GM12875 (cell line): ENCODE measurements around the gene CUL7.
A peak's percentile ranks its signal among the peaks of the same experiment; 100 is the strongest.

ENCODE experiments used
- H3K4me3 ChIP-seq: one replicate; pipeline ENCODE4 v1.5.1; 2011; ENCODE audit warnings: low read depth, low read length, control low read depth
- CTCF ChIP-seq: IDR thresholded peaks from 2 replicates; pipeline ENCODE4 v1.5.1; 2011; ENCODE audit warnings: low read depth, mild to moderate bottlenecking, control low read depth, inconsistent platforms, low read length, moderate library complexity, borderline replicate concordance; ENCODE audit not compliant: insufficient read depth

Gene CUL7

DNA sequence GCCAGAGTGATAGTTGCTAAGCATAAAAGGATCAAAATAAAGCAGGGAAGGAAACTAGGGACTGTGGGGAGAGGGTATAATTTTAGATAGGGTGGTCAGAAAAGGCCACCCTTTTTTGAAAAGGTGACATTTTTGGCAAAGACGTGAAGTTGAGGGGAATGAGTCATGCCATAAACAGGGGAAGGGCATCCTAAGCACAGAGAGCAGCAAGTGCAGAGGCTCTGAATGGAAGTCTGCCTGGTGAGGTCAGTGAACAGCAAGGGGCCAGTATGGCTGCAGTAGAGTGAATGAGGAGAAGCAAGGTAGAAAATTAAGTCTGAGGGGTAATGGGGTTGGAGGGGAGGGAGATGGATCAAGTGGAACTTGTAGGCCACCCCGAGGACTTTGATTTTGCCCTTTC is 8.2 kb upstream of the CUL7 start:
- no peak for TF ChIP-seq CTCF
- no peak overlapping the region for H3K4me3 ChIP-seq

DNA sequence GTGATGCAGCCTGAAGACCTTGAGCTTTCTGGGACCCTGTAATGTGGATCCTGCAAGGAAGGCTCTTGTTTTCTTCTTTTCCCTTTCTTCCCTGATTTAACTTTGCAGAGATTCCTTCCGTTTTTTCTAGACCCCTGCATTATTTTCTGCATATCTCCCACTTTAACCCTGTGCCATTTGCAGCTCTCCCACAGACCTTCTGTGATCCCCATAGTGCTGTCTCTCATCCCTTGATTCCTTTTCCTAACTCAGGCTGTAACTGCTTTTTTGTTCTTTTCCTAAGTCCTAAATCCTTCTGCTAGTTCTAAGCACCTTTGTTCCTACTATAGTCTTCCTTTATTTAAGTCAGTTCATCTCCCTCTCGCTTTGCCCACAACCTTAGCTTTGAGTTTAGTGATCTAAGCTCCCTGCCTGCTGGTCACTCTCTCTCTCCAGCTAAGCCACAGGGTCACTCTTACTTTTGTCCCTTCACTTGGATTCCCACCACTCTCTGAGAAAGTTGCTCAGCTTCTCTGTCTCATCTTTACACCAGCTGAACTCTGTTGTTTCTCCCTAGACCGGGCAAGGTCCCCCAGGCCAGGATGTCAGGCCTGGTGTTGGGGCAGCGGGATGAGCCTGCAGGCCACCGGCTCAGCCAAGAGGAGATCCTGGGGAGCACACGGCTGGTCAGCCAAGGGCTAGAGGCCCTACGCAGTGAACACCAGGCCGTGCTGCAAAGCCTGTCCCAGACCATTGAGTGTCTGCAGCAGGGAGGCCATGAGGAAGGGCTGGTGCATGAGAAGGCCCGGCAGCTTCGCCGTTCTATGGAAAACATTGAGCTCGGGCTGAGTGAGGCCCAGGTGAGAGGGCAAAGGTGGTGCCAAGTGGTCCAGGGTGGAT is 7.3 kb upstream of the CUL7 start:
- no peak for TF ChIP-seq CTCF
- H3K4me3 ChIP-seq: no peak overlapping the region

DNA sequence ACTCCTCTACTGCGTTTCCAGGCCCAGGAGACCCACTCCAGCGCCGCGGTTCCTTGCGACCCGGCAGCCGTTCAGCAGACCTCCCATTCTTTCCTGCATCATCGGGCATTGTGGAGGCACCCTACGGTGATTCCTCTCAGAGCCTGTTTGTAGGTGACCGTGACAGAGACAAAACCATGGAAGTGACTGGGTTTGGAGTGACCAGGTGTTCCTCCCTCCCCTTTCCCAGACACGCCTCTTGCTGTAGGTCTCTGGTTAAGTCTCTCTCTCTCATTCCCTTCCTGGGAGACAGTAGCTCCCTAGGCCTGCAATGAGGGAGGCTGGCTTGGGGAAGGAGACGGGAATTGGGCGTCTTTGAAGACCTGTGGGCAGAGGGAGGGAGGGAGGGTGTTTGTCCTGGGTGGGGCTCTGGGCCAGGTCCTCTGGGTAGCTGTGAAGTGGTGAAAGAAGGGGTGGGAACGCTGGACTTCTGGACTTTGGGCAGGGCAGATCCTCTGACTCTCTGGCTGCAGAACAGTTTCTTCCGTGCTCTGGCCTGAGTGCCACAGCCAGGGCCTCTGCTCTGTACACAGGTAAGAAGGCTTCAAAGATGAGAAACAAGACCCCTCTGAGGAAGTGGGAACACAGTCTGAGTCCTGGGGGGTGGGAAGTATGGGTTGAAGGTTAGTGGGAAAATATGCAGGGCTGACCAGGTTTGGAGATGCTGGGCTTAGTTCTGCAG is 6.5 kb upstream of the CUL7 start:
- peak overlapping the region; percentile 70 for H3K4me3 ChIP-seq
- no peak for TF ChIP-seq CTCF

- no peak for TF ChIP-seq CTCF
These were observed 5.8 kb upstream of the CUL7 start, which contains the start of the genes KLC4 and MRPL2 for GRCh38 chr6:43059168-43060033. KLC4 (plus strand) TSS chr6:43059631; CDS start chr6:43061336, 1,705 bp downstream. MRPL2 (minus strand) TSS chr6:43059434; CDS start chr6:43059381, 53 bp downstream.

DNA sequence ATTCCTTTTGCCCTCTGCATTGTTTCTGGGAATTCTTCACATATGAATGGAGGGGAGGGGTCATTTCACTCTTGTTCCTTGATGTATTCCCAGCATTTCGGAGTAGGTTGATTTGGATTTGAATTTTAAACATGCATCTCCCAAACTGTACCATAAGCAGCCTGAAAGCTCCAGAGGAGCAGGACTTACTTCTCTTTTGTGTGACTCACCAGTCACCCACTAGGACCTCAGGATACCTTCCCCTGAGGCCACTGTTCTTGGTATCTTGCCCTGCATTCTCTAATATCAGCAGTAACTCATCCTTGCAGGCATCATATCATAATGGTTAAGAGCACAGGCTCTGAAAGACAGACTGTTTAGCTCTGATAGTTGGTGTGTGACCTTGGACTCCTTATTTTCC is 4.9 kb upstream of the CUL7 start:
- no peak for TF ChIP-seq CTCF
- H3K4me3 ChIP-seq: peak overlapping the region; percentile 73

More at GRCh38 chr6:43059168-43060033, 5.8 kb upstream of the CUL7 start, which contains the start of the genes KLC4 and MRPL2:
- peak within 1 kb of the TSS; percentile 73 for H3K4me3 ChIP-seq

DNA sequence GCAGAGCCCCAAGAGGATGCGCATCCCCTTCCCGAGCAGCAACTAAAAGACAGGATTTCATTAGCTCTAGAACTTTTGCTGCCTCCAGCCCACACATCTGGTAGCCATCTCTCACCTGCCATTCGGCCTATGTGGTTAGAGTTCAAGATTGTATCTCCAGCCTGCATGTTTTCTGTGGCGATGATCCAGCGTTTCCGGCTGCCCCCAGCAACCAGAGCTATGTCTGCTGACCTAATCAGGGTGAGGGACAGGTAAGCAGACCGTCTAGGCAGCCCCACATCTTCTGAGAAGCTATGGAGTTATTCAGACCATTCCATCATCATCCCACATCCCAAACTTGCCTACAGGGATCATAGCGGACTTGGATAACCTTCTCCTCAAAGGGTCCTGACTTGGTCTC is 2.3 kb upstream of the CUL7 start:
- no peak for TF ChIP-seq CTCF

More for the DNA sequence above, 2.3 kb upstream of the CUL7 start:
- no peak overlapping the region for H3K4me3 ChIP-seq
